NCI-H1105 treated with DMSO at 0.1 percent for 48 hours (cell line): ENCODE results near the gene LZTS2.
"Not testable (repeated sequence)": the region's sequence is repeated elsewhere in the genome, so short reads cannot be mapped to it uniquely, and the experiment has no call there.

Source experiments
- DNase-seq: peaks from one replicate; lab custom pipeline; 2025; lab: John Stamatoyannopoulos, UW

LZTS2 gene, protein sequence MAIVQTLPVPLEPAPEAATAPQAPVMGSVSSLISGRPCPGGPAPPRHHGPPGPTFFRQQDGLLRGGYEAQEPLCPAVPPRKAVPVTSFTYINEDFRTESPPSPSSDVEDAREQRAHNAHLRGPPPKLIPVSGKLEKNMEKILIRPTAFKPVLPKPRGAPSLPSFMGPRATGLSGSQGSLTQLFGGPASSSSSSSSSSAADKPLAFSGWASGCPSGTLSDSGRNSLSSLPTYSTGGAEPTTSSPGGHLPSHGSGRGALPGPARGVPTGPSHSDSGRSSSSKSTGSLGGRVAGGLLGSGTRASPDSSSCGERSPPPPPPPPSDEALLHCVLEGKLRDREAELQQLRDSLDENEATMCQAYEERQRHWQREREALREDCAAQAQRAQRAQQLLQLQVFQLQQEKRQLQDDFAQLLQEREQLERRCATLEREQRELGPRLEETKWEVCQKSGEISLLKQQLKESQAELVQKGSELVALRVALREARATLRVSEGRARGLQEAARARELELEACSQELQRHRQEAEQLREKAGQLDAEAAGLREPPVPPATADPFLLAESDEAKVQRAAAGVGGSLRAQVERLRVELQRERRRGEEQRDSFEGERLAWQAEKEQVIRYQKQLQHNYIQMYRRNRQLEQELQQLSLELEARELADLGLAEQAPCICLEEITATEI

GRCh38 chr10:100999742-101000126 lies at the start of gene LZTS2:
LZTS2 (plus strand) TSS chr10:100999808; CDS start chr10:101002539, 2,731 bp downstream.
- DNase-seq, result no peak

DNA sequence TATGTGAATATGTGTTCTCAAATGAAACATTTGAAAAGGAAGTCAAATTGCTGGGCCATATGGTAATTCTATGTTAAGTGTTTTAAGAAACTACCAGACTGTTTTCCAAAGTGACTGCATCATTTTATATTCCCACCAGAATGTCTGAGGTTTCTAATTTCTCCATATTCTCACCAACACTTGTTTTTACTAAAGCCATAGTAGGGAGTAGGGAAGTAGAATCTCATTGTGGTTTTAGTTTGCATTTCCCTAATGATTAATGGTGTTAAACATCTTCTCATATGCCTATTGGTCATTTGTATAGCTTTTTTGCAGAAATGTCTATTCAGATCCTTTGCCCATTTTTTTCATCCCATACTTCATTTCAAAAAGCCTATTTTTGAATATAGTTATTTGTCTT lies 39.4 kb upstream of the LZTS2 start:
- no peak for DNase-seq

GRCh38 chr10:100962351-100963080 lies 37.1 kb upstream of the LZTS2 start:
- no peak for DNase-seq

DNA sequence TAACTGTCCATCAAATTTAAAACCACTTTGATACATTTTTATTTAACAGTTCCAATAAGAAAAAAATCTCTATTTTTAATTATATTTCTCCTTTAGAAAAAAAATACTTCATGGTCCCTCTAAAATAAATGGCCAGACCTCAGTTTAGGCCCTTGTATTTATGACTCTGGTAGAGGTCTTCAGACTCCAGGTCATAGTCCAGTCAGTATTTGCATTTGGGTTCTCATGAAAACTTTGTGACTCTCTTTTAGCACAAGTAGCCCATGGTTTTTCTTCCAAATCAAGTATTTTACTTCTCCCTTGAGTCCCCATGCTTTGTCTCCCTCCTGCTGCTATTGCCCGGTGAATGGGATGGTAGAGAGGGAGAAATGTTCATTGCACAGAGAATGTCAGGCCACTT lies 35.8 kb upstream of the LZTS2 start:
- DNase-seq, result no peak

- DNase-seq, result no peak
These were observed 33.8 kb upstream of the LZTS2 start for GRCh38 chr10:100965820-100966219.

DNA sequence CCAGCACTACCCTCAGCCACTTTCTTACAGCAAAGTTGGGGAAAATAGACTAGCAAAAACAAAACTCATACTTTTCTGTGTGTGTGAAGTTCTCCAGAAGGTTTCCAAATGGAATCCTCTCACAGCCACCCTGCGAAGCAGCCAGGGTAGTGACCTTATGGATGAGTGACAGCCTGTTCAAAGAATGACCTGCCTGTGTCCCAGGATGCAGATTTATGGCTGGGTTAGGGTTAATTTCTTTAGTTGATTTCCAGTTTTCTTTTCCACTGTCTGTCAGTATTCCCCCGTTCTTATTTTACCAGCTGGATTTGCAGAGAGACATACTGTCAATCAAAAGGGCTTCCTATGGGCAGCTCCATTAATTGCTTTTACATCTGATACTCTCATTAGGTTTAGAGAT lies 32.7 kb upstream of the LZTS2 start:
- DNase-seq, result no peak

DNA sequence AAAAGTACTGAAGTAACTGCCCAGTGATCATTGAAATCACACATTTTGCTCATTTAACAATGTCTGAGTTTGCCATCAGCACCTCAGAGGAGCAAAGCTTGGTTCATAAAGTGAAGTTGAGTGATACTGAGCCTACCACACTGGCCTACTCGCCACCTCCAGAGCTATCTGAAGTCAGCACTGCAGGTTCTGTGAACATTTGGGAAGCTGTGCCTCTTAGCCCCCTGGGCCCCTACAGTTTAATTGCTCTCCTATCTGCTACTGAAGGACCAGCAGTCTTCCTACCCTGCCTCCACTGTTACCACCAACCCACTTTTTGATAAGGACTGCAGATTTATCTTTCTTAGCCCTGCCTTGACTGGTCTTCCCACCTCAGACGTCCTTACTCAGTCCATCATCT lies 32.3 kb upstream of the LZTS2 start:
- no peak for DNase-seq

DNA sequence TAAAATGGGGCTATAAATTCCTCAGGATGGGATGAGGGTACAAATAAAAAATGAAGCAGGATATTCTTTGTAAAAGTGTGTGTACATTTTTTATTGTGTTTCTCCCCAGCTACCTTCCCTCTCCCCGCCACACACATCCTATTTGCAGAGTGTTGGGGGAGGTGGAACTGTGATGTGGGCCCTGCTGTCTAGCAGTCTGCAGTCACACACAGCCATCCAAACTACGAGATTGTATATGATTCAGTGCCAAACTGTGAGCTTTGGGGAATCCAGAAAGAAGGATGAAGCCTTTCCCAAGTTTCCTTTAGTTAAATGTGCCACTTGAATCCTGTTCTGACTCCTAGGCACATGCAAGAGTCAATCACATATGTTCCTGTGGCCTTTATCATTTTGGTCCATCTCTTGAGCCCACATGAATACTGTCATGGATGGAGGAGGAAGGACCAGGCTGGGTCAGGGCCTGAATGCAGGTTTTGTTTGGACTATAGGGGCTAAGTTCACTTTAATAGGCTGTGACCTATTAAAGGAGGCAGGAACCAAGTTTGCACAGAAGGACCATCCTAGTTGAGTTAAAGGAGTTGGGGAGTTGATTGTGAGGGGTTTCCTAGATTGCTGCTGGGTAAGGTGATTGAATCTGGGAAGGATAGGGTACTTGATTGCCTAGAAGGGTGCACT lies 31.4 kb upstream of the LZTS2 start:
- DNase-seq, result no peak

GRCh38 chr10:100968863-100969186 lies 30.8 kb upstream of the LZTS2 start:
- DNase-seq, result no peak

GRCh38 chr10:100969187-100970075 lies 30.2 kb upstream of the LZTS2 start, which contains the start of gene SEMA4G:
SEMA4G (plus strand) TSS chr10:100969504; CDS start chr10:100972913, 3,409 bp downstream.
- DNase-seq, result peak; percentile 16

- peak; percentile 6 for DNase-seq
These were observed 29.3 kb upstream of the LZTS2 start for GRCh38 chr10:100970076-100970913.

- no peak for DNase-seq
These were observed 28.4 kb upstream of the LZTS2 start for GRCh38 chr10:100970914-100971811.

DNA sequence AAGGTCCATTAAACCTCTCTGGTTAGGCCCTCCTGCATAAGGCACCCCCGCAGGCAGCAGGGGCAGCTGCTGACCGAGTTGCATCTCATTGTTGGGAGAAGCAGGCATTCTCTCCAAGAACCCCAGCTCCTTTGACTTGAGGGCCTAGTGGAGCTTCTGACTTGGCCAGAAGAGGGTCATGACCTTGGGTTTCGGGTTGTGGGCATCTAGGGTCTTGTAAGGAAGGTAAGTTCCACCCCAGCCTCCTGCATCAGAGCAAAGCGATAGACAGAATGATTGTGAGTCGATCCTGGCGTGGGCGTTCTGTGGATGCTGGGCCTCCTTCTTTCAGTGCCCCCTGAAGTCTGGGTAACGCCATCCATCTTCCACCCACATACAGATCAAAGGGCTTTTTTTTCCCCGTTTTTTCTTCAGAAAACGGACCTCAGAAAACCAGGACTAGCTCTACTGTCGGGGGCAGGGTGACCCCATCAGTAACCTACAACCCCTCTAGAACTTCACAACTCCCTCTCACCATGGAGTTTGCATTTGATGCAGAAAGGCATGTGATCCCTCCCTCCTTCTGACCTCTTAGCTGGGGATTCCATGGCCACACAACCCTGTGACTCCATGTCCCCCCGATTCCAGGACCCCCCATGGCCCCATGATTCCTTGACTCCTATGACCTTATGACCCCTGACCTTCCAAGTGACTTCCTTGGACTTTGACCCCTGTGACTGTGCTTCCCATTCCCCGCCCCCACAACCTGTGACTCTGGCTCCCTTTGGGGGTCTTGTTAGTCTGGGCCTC lies 27.3 kb upstream of the LZTS2 start:
- DNase-seq, result no peak

DNA sequence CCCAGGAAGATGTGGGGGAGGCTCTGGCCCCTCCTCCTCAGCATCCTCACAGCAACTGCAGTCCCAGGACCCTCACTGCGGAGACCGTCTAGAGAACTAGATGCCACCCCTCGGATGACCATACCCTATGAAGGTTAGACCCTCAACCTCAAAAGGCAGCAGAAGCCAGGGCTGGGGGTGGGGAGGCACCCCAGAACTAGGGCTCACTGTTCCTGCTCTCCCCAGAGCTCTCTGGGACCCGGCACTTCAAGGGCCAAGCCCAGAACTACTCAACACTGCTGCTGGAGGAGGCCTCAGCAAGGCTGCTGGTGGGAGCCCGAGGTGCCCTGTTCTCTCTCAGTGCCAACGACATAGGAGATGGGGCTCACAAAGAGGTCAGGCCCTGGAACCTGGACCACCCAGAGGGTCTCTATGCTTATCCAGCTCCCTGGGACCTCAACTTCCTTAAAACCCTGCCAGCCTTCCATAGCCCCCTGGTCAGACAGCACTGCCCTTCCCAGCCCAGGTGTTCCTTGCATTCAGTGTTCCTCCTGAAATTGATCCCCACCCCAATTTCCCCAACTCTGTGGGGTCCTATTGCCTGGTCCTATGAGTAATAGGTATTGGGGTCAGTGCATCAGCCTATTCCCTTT lies 26.6 kb upstream of the LZTS2 start:
- DNase-seq, result no peak

- DNase-seq, result not testable (repeated sequence)
These were observed 24.2 kb upstream of the LZTS2 start for GRCh38 chr10:100975397-100975796.

DNA sequence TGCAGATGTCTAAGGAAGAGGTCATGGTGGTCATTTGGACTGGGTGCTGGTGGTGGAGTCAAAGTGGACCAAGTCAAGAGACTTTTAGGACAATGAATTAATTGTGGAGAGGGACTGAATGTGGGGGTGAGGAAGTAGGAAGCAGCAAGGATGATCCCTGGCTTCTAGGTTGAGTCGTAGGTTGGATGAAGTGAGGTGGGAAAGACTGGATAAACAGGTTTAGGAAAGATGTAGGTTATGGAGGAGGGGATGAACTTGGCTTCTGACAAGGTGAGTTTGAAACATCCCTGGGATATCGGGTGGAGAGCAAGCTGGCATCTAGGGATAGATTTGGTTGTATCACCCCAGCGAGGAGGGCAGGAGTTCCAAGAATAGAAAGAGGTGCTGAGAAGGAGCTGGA lies 22.7 kb upstream of the LZTS2 start:
- no peak for DNase-seq

- no peak for DNase-seq
These were observed 22.2 kb upstream of the LZTS2 start for GRCh38 chr10:100977436-100977835.
